ENCODE data around the gene ADD3.

DNA sequence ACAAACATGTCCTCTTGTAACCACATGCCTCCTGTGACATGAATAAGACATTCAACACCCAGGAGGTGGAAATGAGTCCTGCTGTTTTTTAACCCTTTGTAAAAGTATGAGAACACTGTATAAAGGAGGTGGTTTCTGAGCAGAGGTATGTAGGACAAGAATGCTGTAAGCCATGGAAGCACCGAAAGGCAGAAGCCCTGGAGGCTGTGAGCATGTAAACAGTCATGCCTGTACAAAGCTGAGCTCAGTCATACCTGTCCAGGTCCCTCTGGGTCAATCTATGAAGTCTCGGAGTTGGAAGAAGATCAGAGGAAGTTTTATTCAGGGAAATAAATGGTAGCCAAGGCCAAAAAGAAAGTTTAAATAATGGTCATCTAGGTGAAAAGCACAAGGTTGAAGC is 49.7 kb upstream of the ADD3 start:
- TF ChIP-seq POLR2A (IDR thresholded peaks at IDR 0.05; ENCODE audit: insufficient read depth in 1 of 2, low read depth in 2 of 2, low read length in 2 of 2) (no peak), MXD4 (CRISPR knock-in tag; IDR thresholded peaks at IDR 0.05) (no peak)

Data from HepG2 (cell line).